ENCODE results near the gene SPSB1. TPM values are rescaled to one million over a fixed set of nuclear protein-coding genes. Genes with fewer than 3 reads are reported as not detected.

SPSB1 gene
- total RNA-seq, 3 donors from 2014 or later (not counting 1 experiment from before 2014, with no cell fraction given), result 0.82 to 3.0 (median 1.5) TPM

DNA sequence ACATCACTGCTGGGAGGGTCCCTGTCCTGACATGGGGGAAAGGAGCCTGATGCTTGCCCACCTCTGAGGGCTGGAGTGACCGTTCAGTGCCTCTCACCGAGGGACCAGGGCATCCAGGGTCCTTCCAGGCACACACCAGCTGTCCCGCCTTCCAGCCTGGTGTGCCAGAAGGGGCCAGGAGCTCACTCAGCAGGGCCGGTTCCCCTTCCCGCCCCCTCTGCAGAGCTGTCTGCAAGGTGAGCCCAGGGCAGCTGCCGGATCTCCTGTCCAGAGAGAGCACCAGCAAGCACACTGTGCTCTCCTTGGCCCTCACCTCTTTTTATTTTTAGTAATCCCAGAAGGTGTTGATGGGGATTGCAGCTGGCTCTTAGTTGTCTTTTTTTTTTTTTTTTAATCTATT, 41.2 kb upstream of the SPSB1 start:
- Mint-ChIP-seq H3K27me3 (ENCODE audit: low read depth in 2 of 2) (no peaks in the 10 kb centered on the region), H3K36me3 (no peaks in the 10 kb centered on the region), H3K27ac (no peak overlapping the region), H3K4me1 (peaks cover 7 to 13% of the 10 kb centered on the region in 2 donors), H3K9me3 (no peaks in the 10 kb centered on the region), H3K4me3 (no peak overlapping the region)
- Histone ChIP-seq H3K27ac (ENCODE audit: low read length) (no peak overlapping the region), H3K36me3 (ENCODE audit: control insufficient read depth, insufficient read depth, low read length) (peaks cover 23% of the 10 kb centered on the region), H3K9me3 (ENCODE audit: control insufficient read depth, insufficient read depth, low read length) (no peaks in the 10 kb centered on the region), H3K4me3 (ENCODE audit: low read length) (no peak overlapping the region), H3K27me3 (ENCODE audit: control insufficient read depth, insufficient read depth, low read length) (no peaks in the 10 kb centered on the region), H3K4me1 (ENCODE audit: control insufficient read depth, insufficient read depth, low read length) (no peaks in the 10 kb centered on the region)
- WGBS (ENCODE audit: insufficient coverage), result 94% methylated on average over 6 of the region's 6 CpGs
- TF ChIP-seq, protein P1, sequence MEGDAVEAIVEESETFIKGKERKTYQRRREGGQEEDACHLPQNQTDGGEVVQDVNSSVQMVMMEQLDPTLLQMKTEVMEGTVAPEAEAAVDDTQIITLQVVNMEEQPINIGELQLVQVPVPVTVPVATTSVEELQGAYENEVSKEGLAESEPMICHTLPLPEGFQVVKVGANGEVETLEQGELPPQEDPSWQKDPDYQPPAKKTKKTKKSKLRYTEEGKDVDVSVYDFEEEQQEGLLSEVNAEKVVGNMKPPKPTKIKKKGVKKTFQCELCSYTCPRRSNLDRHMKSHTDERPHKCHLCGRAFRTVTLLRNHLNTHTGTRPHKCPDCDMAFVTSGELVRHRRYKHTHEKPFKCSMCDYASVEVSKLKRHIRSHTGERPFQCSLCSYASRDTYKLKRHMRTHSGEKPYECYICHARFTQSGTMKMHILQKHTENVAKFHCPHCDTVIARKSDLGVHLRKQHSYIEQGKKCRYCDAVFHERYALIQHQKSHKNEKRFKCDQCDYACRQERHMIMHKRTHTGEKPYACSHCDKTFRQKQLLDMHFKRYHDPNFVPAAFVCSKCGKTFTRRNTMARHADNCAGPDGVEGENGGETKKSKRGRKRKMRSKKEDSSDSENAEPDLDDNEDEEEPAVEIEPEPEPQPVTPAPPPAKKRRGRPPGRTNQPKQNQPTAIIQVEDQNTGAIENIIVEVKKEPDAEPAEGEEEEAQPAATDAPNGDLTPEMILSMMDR (IDR thresholded peaks at IDR 0.05), result no peak
- no peak for DNase-seq
- intact Hi-C loops (cut with micrococcal nuclease), result no loop called here
- no peak for ATAC-seq

DNA sequence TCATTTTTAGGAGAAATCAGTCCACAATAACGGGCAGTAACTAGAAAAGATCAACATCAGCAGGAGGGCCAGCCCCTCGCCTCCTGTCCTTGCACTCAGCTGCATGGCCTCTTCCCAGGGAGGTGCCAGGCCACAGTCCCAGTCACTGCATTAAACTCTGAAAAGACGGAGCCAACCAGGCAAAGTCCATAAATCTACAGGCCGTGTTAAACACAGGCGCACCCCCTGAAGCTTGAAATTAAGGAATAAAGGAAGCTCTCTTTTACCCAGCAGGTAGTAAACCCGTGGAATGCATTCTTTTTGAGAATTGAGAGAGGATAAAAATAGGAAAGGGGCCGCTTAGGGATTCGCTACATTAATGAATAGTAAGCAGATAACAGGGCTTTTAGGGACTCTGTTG, 39.7 kb upstream of the SPSB1 start:
- no peaks in the 10 kb centered on the region for H3K9me3 ChIP-seq (ENCODE audit: control insufficient read depth, insufficient read depth, low read length)
- peaks cover 15% of the 10 kb centered on the region for H3K36me3 ChIP-seq (ENCODE audit: control insufficient read depth, insufficient read depth, low read length)
- no peaks in the 10 kb centered on the region for H3K27me3 ChIP-seq (ENCODE audit: control insufficient read depth, insufficient read depth, low read length)
- TF ChIP-seq, protein P1 (IDR thresholded peaks at IDR 0.05), result no peak
- intact Hi-C loops (cut with micrococcal nuclease), result no loop called here
- H3K4me3 ChIP-seq (ENCODE audit: low read length), result no peak overlapping the region
- Mint-ChIP-seq H3K9me3 (no peaks in the 10 kb centered on the region), H3K4me3 (no peak overlapping the region), H3K27ac (no peak overlapping the region), H3K36me3 (no peaks in the 10 kb centered on the region), H3K4me1 (peaks cover 14 to 18% of the 10 kb centered on the region in 2 donors), H3K27me3 (ENCODE audit: low read depth in 2 of 2) (no peaks in the 10 kb centered on the region)
- no peak overlapping the region for H3K27ac ChIP-seq (ENCODE audit: low read length)
- no peaks in the 10 kb centered on the region for H3K4me1 ChIP-seq (ENCODE audit: control insufficient read depth, insufficient read depth, low read length)
- 94% methylated on average over 8 of the region's 8 CpGs for WGBS (ENCODE audit: insufficient coverage)
- no peak for DNase-seq
- no peak for ATAC-seq

DNA sequence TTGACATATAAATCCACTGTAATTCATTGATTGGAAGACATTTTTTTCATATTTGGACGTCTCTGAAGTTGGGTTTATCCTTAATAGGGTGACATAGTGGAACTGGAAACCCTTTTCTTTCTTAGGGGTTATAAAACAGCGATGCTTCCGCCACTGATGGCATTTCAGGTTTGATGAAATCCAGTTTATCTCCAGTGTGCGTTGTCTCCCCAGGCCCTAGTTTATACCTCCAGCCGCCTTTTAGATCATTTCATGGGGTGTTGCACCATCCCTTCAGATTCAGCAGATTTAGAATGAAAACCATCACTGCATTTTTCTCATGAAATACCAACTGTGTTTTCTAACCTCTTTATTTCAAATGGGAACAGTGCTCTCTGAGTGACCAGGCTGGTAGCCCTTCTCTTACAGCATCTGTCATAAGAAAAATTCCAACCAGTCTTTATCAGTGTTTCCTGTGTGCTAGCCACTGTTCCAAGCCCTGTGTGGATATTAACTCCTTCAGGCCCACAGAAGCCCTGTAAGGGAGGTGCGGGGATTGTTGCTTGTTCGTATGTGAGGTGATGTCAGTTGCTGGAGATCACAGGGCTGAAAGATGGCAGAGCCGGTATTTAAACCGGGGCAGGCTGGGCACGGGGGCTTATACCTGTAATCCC, 39.1 kb upstream of the SPSB1 start:
- intact Hi-C loops (cut with micrococcal nuclease), result no loop called here
- Mint-ChIP-seq H3K36me3 (no peaks in the 10 kb centered on the region), H3K9me3 (no peaks in the 10 kb centered on the region), H3K4me1 (peaks cover 20 to 24% of the 10 kb centered on the region in 2 donors), H3K4me3 (no peak overlapping the region), H3K27me3 (ENCODE audit: low read depth in 2 of 2) (no peaks in the 10 kb centered on the region), H3K27ac (no peak overlapping the region)
- no peak overlapping the region for H3K27ac ChIP-seq (ENCODE audit: low read length)
- TF ChIP-seq, protein P1 (IDR thresholded peaks at IDR 0.05), result no peak
- 95% methylated on average over 10 of the region's 10 CpGs for WGBS (ENCODE audit: insufficient coverage)
- no peaks in the 10 kb centered on the region for H3K4me1 ChIP-seq (ENCODE audit: control insufficient read depth, insufficient read depth, low read length)
- no peak for ATAC-seq
- DNase-seq, result no peak
- no peaks in the 10 kb centered on the region for H3K9me3 ChIP-seq (ENCODE audit: control insufficient read depth, insufficient read depth, low read length)
- no peaks in the 10 kb centered on the region for H3K27me3 ChIP-seq (ENCODE audit: control insufficient read depth, insufficient read depth, low read length)
- H3K4me3 ChIP-seq (ENCODE audit: low read length), result no peak overlapping the region
- H3K36me3 ChIP-seq (ENCODE audit: control insufficient read depth, insufficient read depth, low read length), result peaks cover 18% of the 10 kb centered on the region

DNA sequence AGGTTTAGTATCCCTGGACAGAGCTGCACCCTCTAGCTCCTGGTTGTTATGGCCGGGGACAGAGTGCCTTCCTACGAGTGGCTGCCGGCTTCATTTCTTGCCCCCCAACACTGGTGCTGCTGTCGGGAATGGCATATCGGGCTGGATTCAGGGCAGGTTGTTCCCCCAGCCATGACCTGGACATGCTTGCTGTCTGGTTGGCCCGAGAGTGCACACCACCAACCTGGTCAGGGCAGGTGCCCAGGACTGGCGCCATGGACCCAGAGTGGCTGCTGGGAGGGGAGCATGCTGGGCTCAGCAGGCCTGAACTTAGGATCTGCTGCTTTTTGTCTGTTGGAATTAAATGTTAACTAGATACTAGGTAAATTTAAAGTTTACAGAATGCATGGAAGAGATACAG, 36.4 kb upstream of the SPSB1 start:
- Histone ChIP-seq H3K9me3 (ENCODE audit: control insufficient read depth, insufficient read depth, low read length) (no peaks in the 10 kb centered on the region), H3K4me3 (ENCODE audit: low read length) (no peak overlapping the region), H3K36me3 (ENCODE audit: control insufficient read depth, insufficient read depth, low read length) (peaks cover 10% of the 10 kb centered on the region), H3K4me1 (ENCODE audit: control insufficient read depth, insufficient read depth, low read length) (no peaks in the 10 kb centered on the region), H3K27ac (ENCODE audit: low read length) (no peak overlapping the region), H3K27me3 (ENCODE audit: control insufficient read depth, insufficient read depth, low read length) (no peaks in the 10 kb centered on the region)
- ATAC-seq (no peak), DNase-seq (no peak)
- H3K27ac Mint-ChIP-seq, result no peak overlapping the region
- TF ChIP-seq, protein P1 (IDR thresholded peaks at IDR 0.05), result no peak
- H3K4me3 Mint-ChIP-seq, result no peak overlapping the region
- no peaks in the 10 kb centered on the region for H3K36me3 Mint-ChIP-seq
- H3K4me1 Mint-ChIP-seq, result peaks cover 32 to 48% of the 10 kb centered on the region in 2 donors
- no peaks in the 10 kb centered on the region for H3K9me3 Mint-ChIP-seq
- WGBS (ENCODE audit: insufficient coverage), result 95% methylated on average over 7 of the region's 7 CpGs
- intact Hi-C loops (cut with micrococcal nuclease), result no loop called here
- no peaks in the 10 kb centered on the region for H3K27me3 Mint-ChIP-seq (ENCODE audit: low read depth in 2 of 2)

Measured in natural killer cell (primary cell).